GM12875 (cell line): ENCODE data around the gene SCNM1.
A peak's percentile ranks its signal among the peaks of the same experiment; 100 is the strongest.

Experiments used
- H3K4me3 ChIP-seq: one replicate; pipeline ENCODE4 v1.5.1; 2011; ENCODE audit warnings: low read depth, low read length, control low read depth
- CTCF ChIP-seq: IDR thresholded peaks from 2 replicates; pipeline ENCODE4 v1.5.1; 2011; ENCODE audit warnings: low read depth, mild to moderate bottlenecking, control low read depth, inconsistent platforms, low read length, moderate library complexity, borderline replicate concordance; ENCODE audit not compliant: insufficient read depth

The SCNM1 gene

DNA sequence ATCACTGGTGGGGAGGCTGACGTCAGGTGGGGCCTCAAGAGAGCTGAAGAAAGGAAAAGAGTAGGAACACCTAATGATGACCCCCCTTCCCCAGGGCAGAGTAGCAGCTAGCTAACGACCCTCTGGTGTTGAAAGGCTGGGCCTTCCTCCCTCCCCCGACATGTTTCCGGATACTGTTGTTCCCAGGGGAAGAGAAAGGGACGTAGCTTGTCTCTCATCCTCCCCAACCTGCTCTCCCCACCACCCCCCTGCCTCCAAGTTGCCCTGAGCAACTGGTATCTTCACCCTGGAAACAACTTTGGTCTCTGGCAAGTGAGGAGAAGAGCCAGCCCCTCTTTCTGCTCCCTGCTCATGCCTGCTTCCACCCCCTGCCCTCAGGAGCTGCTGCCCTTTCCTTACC, 22.0 kb upstream of the SCNM1 start:
- no peak overlapping the region for H3K4me3 ChIP-seq
- no peak for TF ChIP-seq CTCF

DNA sequence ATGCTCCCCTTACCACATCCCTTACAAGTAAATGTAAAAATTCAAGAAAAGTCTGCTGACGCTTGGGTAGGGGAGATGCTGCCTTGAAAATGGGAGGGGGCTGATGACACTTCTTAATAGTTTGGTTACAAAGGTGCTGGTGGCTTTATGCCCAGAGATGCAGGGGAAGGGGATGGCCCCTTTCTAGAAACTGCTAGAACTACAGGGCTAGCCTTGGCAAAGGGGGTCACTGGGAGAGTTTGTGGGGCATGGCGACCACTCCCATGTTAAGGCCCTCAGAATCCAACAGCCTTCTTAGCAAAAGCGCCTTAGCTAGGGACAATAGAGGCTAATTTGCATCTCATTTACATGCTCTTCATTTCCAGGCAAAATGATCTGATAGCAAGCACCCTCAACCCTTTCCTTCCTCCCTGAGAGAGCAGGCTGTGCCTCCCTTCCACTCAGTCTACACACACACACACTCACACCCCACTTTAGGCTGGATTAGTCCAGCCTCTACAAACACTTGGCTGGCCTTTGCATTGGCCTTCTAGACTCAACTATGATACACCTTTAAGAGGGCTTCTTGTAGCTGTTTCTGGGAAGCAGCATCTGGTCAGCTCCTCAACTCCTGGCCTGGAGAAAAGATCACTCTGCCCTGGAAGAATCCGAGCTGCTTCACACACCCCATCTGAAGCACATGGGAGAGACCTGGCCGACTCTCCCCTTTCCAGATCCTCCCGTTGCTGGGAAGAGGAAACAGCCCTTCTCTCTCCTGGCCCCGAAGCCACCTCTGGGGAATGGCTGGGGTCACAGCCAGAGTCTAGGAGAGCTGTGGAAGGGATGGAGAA, 21.3 kb upstream of the SCNM1 start:
- no peak overlapping the region for H3K4me3 ChIP-seq

GRCh38 chr1:151145304-151146071, 20.5 kb upstream of the SCNM1 start:
- TF ChIP-seq CTCF = no peak
- peak overlapping the region; percentile 60 for H3K4me3 ChIP-seq

More for the DNA sequence above, 21.3 kb upstream of the SCNM1 start:
- no peak for TF ChIP-seq CTCF

DNA sequence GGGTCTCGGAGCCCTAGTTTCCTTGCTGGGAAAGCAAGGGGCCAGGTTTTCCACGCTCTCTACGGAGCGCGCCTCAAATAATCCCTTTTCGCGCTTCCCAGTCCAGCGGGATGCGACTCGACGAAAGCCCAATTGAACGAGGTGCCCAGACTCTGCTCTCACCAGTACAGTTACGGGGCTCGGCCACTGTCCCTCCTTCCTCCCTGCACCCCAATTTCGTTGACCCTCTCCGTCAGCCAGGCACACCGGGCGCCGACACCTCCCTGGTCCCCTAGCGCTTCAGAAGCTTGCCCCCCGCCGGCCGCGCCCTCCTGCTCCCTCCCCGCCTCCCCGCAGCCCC, 19.9 kb upstream of the SCNM1 start:
- H3K4me3 ChIP-seq = peak overlapping the region; percentile 60

DNA sequence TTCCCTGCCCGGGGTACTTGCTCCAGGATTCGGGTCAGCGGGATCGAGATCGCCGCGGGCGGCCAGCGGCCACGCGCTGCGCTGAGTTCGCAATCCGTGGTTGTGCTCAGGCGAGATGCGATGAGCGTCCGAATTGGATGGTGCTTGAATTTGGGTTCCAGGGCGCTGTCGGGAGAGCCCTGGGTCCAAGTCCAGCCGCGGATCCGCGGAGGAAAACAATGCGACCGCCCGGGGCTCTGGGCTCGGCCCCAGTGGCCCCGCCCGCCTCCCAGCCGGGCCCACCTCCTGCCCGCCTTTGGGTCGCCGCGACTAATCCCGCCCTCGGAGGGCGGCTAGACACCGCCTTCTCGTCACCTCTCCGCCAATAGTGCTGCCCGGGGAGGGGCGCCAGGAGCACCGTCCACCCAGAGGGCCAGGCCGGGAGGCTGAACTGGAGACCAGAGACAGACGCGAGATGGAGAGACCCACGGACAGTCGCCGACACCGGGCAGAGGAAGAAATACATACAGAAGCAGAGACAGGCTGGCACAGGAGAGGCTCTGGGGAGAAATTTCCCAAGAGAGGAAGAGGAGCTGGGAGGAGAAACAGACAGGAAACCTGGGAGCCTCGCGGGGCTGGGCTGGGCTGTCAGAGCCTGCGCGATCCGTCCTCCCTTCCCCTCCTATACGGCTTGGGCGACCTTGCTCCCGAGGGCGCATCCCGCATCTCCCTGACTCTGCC, 19.4 kb upstream of the SCNM1 start, which contains the start of gene SEMA6C:
SEMA6C (minus strand) TSS at position 220 of the 720 bp plus-strand sequence. CDS start 4,010 bp downstream, outside the sequence.
- TF ChIP-seq CTCF = no peak
- peak within 1 kb of the TSS; percentile 60 for H3K4me3 ChIP-seq

More for the DNA sequence above, 19.9 kb upstream of the SCNM1 start:
- TF ChIP-seq CTCF = no peak

- H3K4me3 ChIP-seq = peak overlapping the region; percentile 60
- no peak for TF ChIP-seq CTCF
These were observed 18.8 kb upstream of the SCNM1 start for GRCh38 chr1:151147132-151147503.
